Gastrocnemius medialis (tissue), 4 donors: ENCODE measurements around the gene LMCD1. TPM values are rescaled to one million over a fixed set of nuclear protein-coding genes. Genes with fewer than 3 reads are reported as not detected.

Experiments used
- ATAC-seq, 2 donors: fragments of 150-250 bp; one replicate each; pipeline ENCODE4 v1.9.1; 2016
- DNase-seq, 2 donors: peaks; one replicate each; pipeline ENCODE4 v3.0.0-alpha.2; 2019
- H3K27ac ChIP-seq, 4 donors: fragments of 200-600 bp; sonication (generic); 1 replicate in 1 of 4; 2 replicates in 3 of 4; pipeline ENCODE4 v1.5.1; 2016 to 2018; ENCODE audit warnings: mild to moderate bottlenecking in 2 of 4, moderate library complexity in 1 of 4
- H3K27me3 ChIP-seq, 3 donors: fragments of 200-600 bp; sonication (generic) in 2 of 3; 1 replicate in 1 of 3; 2 replicates in 2 of 3; pipeline versions ENCODE4 v1.5.1 to v1.6.0; 2016 to 2019; ENCODE audit warnings: mild to moderate bottlenecking in 1 of 3, moderate library complexity in 1 of 3
- H3K36me3 ChIP-seq, 2 donors: fragments of 200-600 bp; sonication (generic) in 1 of 2; one replicate each; pipeline ENCODE4 v1.5.1; 2017 to 2018
- H3K4me1 ChIP-seq, 2 donors: fragments of 200-600 bp; sonication (generic) in 1 of 2; one replicate each; pipeline ENCODE4 v1.5.1; 2016 to 2017; ENCODE audit warnings: mild to moderate bottlenecking in 2 of 2
- H3K4me3 ChIP-seq, 4 donors: fragments of 200-600 bp; sonication (generic) in 3 of 4; 1 replicate in 1 of 4; 2 replicates in 3 of 4; pipeline ENCODE4 v1.5.1; 2016 to 2019; ENCODE audit warnings: mild to moderate bottlenecking in 2 of 4
- H3K9me3 ChIP-seq, 3 donors: fragments of 200-600 bp; sonication (generic) in 2 of 3; 1 replicate in 1 of 3; 2 replicates in 2 of 3; pipeline ENCODE4 v1.5.1; 2016 to 2019
- CTCF ChIP-seq, 5 experiments: fragments of 450-650 bp in 3 of 5; fragments of 200-600 bp in 2 of 5; sonication (generic) in 2 of 5; IDR thresholded peaks in 4 of 5; conservative IDR thresholded peaks in 1 of 5; 1 replicate in 4 of 5; 2 replicates in 1 of 5; pipeline ENCODE4 v1.5.1; 2016 to 2019; ENCODE audit warnings: antibody characterized with exemption in 5 of 5, mild to moderate bottlenecking in 3 of 5, moderate library complexity in 3 of 5
- POLR2A ChIP-seq, 2 donors: fragments of 450-650 bp; IDR thresholded peaks; one replicate each; pipeline ENCODE4 v1.6.1; 2017; ENCODE audit warnings: antibody characterized with exemption in 2 of 2, mild to moderate bottlenecking in 2 of 2, moderate library complexity in 2 of 2
- in situ Hi-C, 4 donors: fragments of 200-750 bp; cut with MboI; loops; one replicate each; pipeline versions ENCODE4 v1.15.0 to v1.8.0; 2017; ENCODE audit warnings: low sequenced_read_pairs in 4 of 4
- intact Hi-C: fragments of 100-400 bp; cut with DNase I; formaldehyde crosslinking; loops from one replicate; pipeline ENCODE4 v1.15.1; 2023; ENCODE audit warnings: low total_unique reads
- total RNA-seq, 4 donors: library from RNA; depleted of rRNA; stranded (reverse); fragments of >200 nt; gene quantifications; one replicate each; pipeline versions ENCODE4 v1.1.0 to v1.2.3, GENCODE V29; 2016

LMCD1 gene
- total RNA-seq, 4 donors from 2014 or later = 96.0 to 581 (median 167) TPM

GRCh38 chr3:8505621-8506020, 4.0 kb downstream of the LMCD1 start:
- DNase-seq (no peak), ATAC-seq (no peak)
- H3K27ac ChIP-seq = peak overlapping the region; percentile 89 to 97 (median 94)
- H3K4me3 ChIP-seq = peak overlapping the region in 3 of 4 donors; percentile 46 to 66 (median 63)
- in situ Hi-C loops (loop anchor here in 2 of 4 donors (10.0 kb wide), 1 partner anchor 89 kb away; no protein-coding TSS in a partner anchor), intact Hi-C loops (no loop called here)
- H3K9me3 ChIP-seq = no peaks in the 10 kb centered on the region
- TF ChIP-seq POLR2A (IDR thresholded peaks at IDR 0.05) (no peak), CTCF (IDR thresholded peaks at IDR 0.05 in 4 of 5, conservative IDR thresholded peaks at IDR 0.05 in 1 of 5) (no peak)
- H3K36me3 ChIP-seq = no peaks in the 10 kb centered on the region
- H3K27me3 ChIP-seq = no peaks in the 10 kb centered on the region
- H3K4me1 ChIP-seq = peaks cover 80% of the 10 kb centered on the region in 2 donors

GRCh38 chr3:8506571-8507061, 5.0 kb downstream of the LMCD1 start:
- intact Hi-C loops (no loop called here), in situ Hi-C loops (loop anchor here in 2 of 4 donors (10.0 kb wide), 1 partner anchor 88 kb away; no protein-coding TSS in a partner anchor)
- TF ChIP-seq CTCF (IDR thresholded peaks at IDR 0.05 in 4 of 5, conservative IDR thresholded peaks at IDR 0.05 in 1 of 5) (no peak), POLR2A (IDR thresholded peaks at IDR 0.05) (no peak)
- Histone ChIP-seq H3K4me1 (peaks cover 86 to 90% of the 10 kb centered on the region in 2 donors), H3K27me3 (no peaks in the 10 kb centered on the region), H3K36me3 (no peaks in the 10 kb centered on the region), H3K4me3 (peak overlapping the region in 1 of 4 donors; percentile 63), H3K27ac (peak overlapping the region; percentile 89 to 97 (median 94)), H3K9me3 (no peaks in the 10 kb centered on the region)
- peak in 1 of 2 donors; percentile 18 for ATAC-seq
- DNase-seq = peak in 1 of 2 donors; percentile 24

GRCh38 chr3:8507496-8507895, 5.9 kb downstream of the LMCD1 start:
- Histone ChIP-seq H3K9me3 (no peaks in the 10 kb centered on the region), H3K4me3 (peak overlapping the region in 1 of 4 donors; percentile 5), H3K4me1 (peaks cover 92 to 97% of the 10 kb centered on the region in 2 donors), H3K27ac (peak overlapping the region; percentile 89 to 97 (median 94)), H3K27me3 (no peaks in the 10 kb centered on the region), H3K36me3 (peaks cover 0 to 4% of the 10 kb centered on the region in 2 donors)
- ATAC-seq = no peak
- no peak for DNase-seq
- intact Hi-C loops = no loop called here
- in situ Hi-C loops = loop anchor here in 2 of 4 donors (10.0 kb wide), 1 partner anchor 87 kb away; no protein-coding TSS in a partner anchor
- TF ChIP-seq CTCF (IDR thresholded peaks at IDR 0.05 in 4 of 5, conservative IDR thresholded peaks at IDR 0.05 in 1 of 5) = no peak
- no peak for TF ChIP-seq POLR2A (IDR thresholded peaks at IDR 0.05)

- in situ Hi-C loops = loop anchor here in 2 of 4 donors (10.0 kb wide), 1 partner anchor 85 kb away; no protein-coding TSS in a partner anchor
- peak overlapping the region; percentile 89 to 97 (median 94) for H3K27ac ChIP-seq
Measured at GRCh38 chr3:8509961-8510360, 8.3 kb downstream of the LMCD1 start.

More at GRCh38 chr3:8509961-8510360, 8.3 kb downstream of the LMCD1 start:
- Histone ChIP-seq H3K4me3 (no peak overlapping the region), H3K4me1 (peaks cover 92 to 98% of the 10 kb centered on the region in 2 donors), H3K9me3 (no peaks in the 10 kb centered on the region), H3K27me3 (no peaks in the 10 kb centered on the region), H3K36me3 (peaks cover 0 to 23% of the 10 kb centered on the region in 2 donors)
- DNase-seq = peak; percentile 80 to 85
- TF ChIP-seq POLR2A (IDR thresholded peaks at IDR 0.05) (peak; percentile 30 to 47), CTCF (IDR thresholded peaks at IDR 0.05 in 4 of 5, conservative IDR thresholded peaks at IDR 0.05 in 1 of 5) (no peak)
- intact Hi-C loops = loop anchor here (1.0 kb wide), 1 partner anchor 86 kb away; no protein-coding TSS in a partner anchor
- peak; percentile 95 to 98 for ATAC-seq
